Naive thymus-derived CD8-positive, alpha-beta T cell (primary cell): ENCODE measurements around the gene LGALS3. TPM values are rescaled to one million over a fixed set of nuclear protein-coding genes. Genes with fewer than 3 reads are reported as not detected.

Experiments
- ATAC-seq, 2 donors: fragments of 150-1000 bp; cut with Tn5 transposase in 1 of 2; sonication (Bioruptor Pico), chemical (Tn5 transposase) in 1 of 2; 1 replicate in 1 of 2; 2 replicates in 1 of 2; pipeline ENCODE4 v1.10.0; 2021; ENCODE audit warnings: mild to moderate bottlenecking in 2 of 2, moderate library complexity in 2 of 2
- POLR2A ChIA-PET: fragments of 350-600 bp; sonication (Branson Sonifier 250); formaldehyde crosslinking; loops from one replicate; lab custom pipeline; 2021; ENCODE audit warnings: antibody characterized with exemption; lab: Charles Lee
- DNase-seq, 10 donors: peaks; one replicate each; pipeline versions ENCODE4 v3.0.0 to v3.0.0-alpha.2; 2020 to 2022
- H3K27ac Mint-ChIP-seq, 10 donors: one replicate each; pipeline ENCODE4 v1.8.0; 2020 to 2022; ENCODE audit warnings: mild to moderate bottlenecking in 10 of 10, mixed read lengths in 10 of 10, moderate library complexity in 4 of 10, inconsistent platforms in 1 of 10
- H3K27me3 Mint-ChIP-seq, 5 donors: one replicate each; pipeline ENCODE4 v1.8.0; 2021 to 2022; ENCODE audit warnings: mixed read lengths in 5 of 5
- H3K36me3 Mint-ChIP-seq, 3 donors: one replicate each; pipeline ENCODE4 v1.8.0; 2020 to 2022; ENCODE audit warnings: mixed read lengths in 3 of 3, mild to moderate bottlenecking in 2 of 3, inconsistent platforms in 1 of 3
- H3K4me1 Mint-ChIP-seq, 4 donors: one replicate each; pipeline ENCODE4 v1.8.0; 2021 to 2022; ENCODE audit warnings: mixed read lengths in 4 of 4
- H3K4me3 Mint-ChIP-seq, 10 donors: one replicate each; pipeline ENCODE4 v1.8.0; 2020 to 2022; ENCODE audit warnings: mild to moderate bottlenecking in 10 of 10, mixed read lengths in 10 of 10, moderate library complexity in 6 of 10, inconsistent platforms in 1 of 10
- H3K9me3 Mint-ChIP-seq, 9 donors: one replicate each; pipeline ENCODE4 v1.8.0; 2020 to 2022; ENCODE audit warnings: mixed read lengths in 9 of 9, mild to moderate bottlenecking in 3 of 9, inconsistent platforms in 1 of 9, moderate library complexity in 1 of 9
- polyA plus RNA-seq, 3 donors: library from polyadenylated mRNA; unstranded; fragments of 300-500 nt; fragmentation: Illumina TruSeq; gene quantifications; one replicate each; pipeline ENCODE4 v1.2.3, GENCODE V29; 2021
- total RNA-seq, 8 experiments: library from RNA in 2 of 8; stranded (reverse) in 2 of 8; gene quantifications; one replicate each; pipeline ENCODE4 v1.2.3 and lab custom pipeline; 2021 to 2026

LGALS3 gene
- total and polyA plus RNA-seq, 5 experiments from 2014 or later = 0.18 to 7.2 (median 5.8) TPM

- ATAC-seq (no peak), DNase-seq (no peak)
- no peak overlapping the region for H3K4me3 Mint-ChIP-seq
- no peaks in the 10 kb centered on the region for H3K9me3 Mint-ChIP-seq
- no peak overlapping the region for H3K27ac Mint-ChIP-seq
- peaks cover 10 to 34% (median 18%) of the 10 kb centered on the region in 4 donors for H3K4me1 Mint-ChIP-seq
- H3K36me3 Mint-ChIP-seq = no peaks in the 10 kb centered on the region
- peaks cover 11 to 29% (median 17%) of the 10 kb centered on the region in 5 donors for H3K27me3 Mint-ChIP-seq
- POLR2A ChIA-PET = no interaction called here
These were observed 3.0 kb upstream of the LGALS3 start for GRCh38 chr14:55126034-55126433.

GRCh38 chr14:55126932-55127459, 2.1 kb upstream of the LGALS3 start:
- DNase-seq (no peak), ATAC-seq (no peak)
- H3K4me3 Mint-ChIP-seq = peak overlapping the region in 1 of 10 donors; percentile 3
- peak overlapping the region in 1 of 10 donors; percentile 1 for H3K27ac Mint-ChIP-seq
- peaks cover 12 to 38% (median 20%) of the 10 kb centered on the region in 5 donors for H3K27me3 Mint-ChIP-seq
- H3K36me3 Mint-ChIP-seq = no peaks in the 10 kb centered on the region
- H3K4me1 Mint-ChIP-seq = peaks cover 10 to 40% (median 18%) of the 10 kb centered on the region in 4 donors
- POLR2A ChIA-PET = no interaction called here
- no peaks in the 10 kb centered on the region for H3K9me3 Mint-ChIP-seq

- peaks cover 8 to 38% (median 18%) of the 10 kb centered on the region in 4 donors for H3K4me1 Mint-ChIP-seq
- DNase-seq = no peak
- H3K36me3 Mint-ChIP-seq = no peaks in the 10 kb centered on the region
- no peaks in the 10 kb centered on the region for H3K9me3 Mint-ChIP-seq
- POLR2A ChIA-PET = no interaction called here
- H3K4me3 Mint-ChIP-seq = peak overlapping the region in 1 of 10 donors; percentile 10
- H3K27ac Mint-ChIP-seq = no peak overlapping the region
- H3K27me3 Mint-ChIP-seq = peaks cover 12 to 38% (median 20%) of the 10 kb centered on the region in 5 donors
- no peak for ATAC-seq
These were observed 1.5 kb upstream of the LGALS3 start for GRCh38 chr14:55127460-55127951.

GRCh38 chr14:55128386-55129085, 516 bp upstream of the LGALS3 start:
- Mint-ChIP-seq H3K4me3 (peak overlapping the region; percentile 64 to 87 (median 78)), H3K36me3 (no peaks in the 10 kb centered on the region), H3K27me3 (peaks cover 13 to 38% (median 20%) of the 10 kb centered on the region in 5 donors), H3K4me1 (peaks cover 8 to 37% (median 18%) of the 10 kb centered on the region in 4 donors), H3K27ac (peak overlapping the region in 1 of 10 donors; percentile 36), H3K9me3 (no peaks in the 10 kb centered on the region)
- POLR2A ChIA-PET = no interaction called here
- ATAC-seq (no peak), DNase-seq (peak in 1 of 10 donors; percentile 2)

GRCh38 chr14:55129428-55130195, 560 bp downstream of the LGALS3 start:
- peaks cover 14 to 38% (median 19%) of the 10 kb centered on the region in 5 donors for H3K27me3 Mint-ChIP-seq
- peak overlapping the region in 1 of 10 donors; percentile 21 for H3K27ac Mint-ChIP-seq
- DNase-seq (peak in 9 of 10 donors; percentile 8 to 64 (median 26)), ATAC-seq (peak; percentile 76)
- peaks cover 8 to 37% (median 18%) of the 10 kb centered on the region in 4 donors for H3K4me1 Mint-ChIP-seq
- H3K4me3 Mint-ChIP-seq = peak overlapping the region; percentile 49 to 82 (median 73)
- H3K9me3 Mint-ChIP-seq = no peaks in the 10 kb centered on the region
- POLR2A ChIA-PET = no interaction called here
- H3K36me3 Mint-ChIP-seq = no peaks in the 10 kb centered on the region

GRCh38 chr14:55130196-55130550, 1.1 kb downstream of the LGALS3 start:
- Mint-ChIP-seq H3K27ac (peak overlapping the region in 1 of 10 donors; percentile 21), H3K27me3 (peaks cover 14 to 38% (median 19%) of the 10 kb centered on the region in 5 donors)

GRCh38 chr14:55131370-55132137, 2.5 kb downstream of the LGALS3 start:
- H3K36me3 Mint-ChIP-seq = no peaks in the 10 kb centered on the region
- peak overlapping the region in 1 of 10 donors; percentile 23 for H3K27ac Mint-ChIP-seq
- H3K9me3 Mint-ChIP-seq = no peaks in the 10 kb centered on the region
- H3K4me3 Mint-ChIP-seq = peak overlapping the region in 3 of 10 donors; percentile 23 to 45 (median 31)
- peaks cover 5 to 20% (median 11%) of the 10 kb centered on the region in 4 donors for H3K4me1 Mint-ChIP-seq
- no peak for DNase-seq
- POLR2A ChIA-PET = no interaction called here
- ATAC-seq = peak in 1 of 2 donors; percentile 24
- peaks cover 14 to 37% (median 19%) of the 10 kb centered on the region in 5 donors for H3K27me3 Mint-ChIP-seq

More at GRCh38 chr14:55130196-55130550, 1.1 kb downstream of the LGALS3 start:
- Mint-ChIP-seq H3K36me3 (no peaks in the 10 kb centered on the region), H3K9me3 (no peaks in the 10 kb centered on the region), H3K4me1 (peaks cover 8 to 34% (median 16%) of the 10 kb centered on the region in 4 donors), H3K4me3 (peak overlapping the region; percentile 49 to 82 (median 73))
- DNase-seq = no peak
- ATAC-seq = no peak
- POLR2A ChIA-PET = no interaction called here

GRCh38 chr14:55133416-55133815, 4.4 kb downstream of the LGALS3 start:
- POLR2A ChIA-PET = no interaction called here
- H3K9me3 Mint-ChIP-seq = no peaks in the 10 kb centered on the region
- ATAC-seq = no peak
- H3K4me3 Mint-ChIP-seq = no peak overlapping the region
- DNase-seq = no peak
- H3K4me1 Mint-ChIP-seq = peaks cover 3 to 16% (median 9%) of the 10 kb centered on the region in 4 donors
- H3K27me3 Mint-ChIP-seq = peaks cover 10 to 24% (median 13%) of the 10 kb centered on the region in 5 donors
- H3K36me3 Mint-ChIP-seq = no peaks in the 10 kb centered on the region
- no peak overlapping the region for H3K27ac Mint-ChIP-seq

GRCh38 chr14:55136241-55136640, 7.2 kb downstream of the LGALS3 start:
- H3K4me1 Mint-ChIP-seq = peaks cover 0 to 9% (median 0%) of the 10 kb centered on the region in 4 donors
- H3K27me3 Mint-ChIP-seq = peaks cover 2 to 11% (median 5%) of the 10 kb centered on the region in 5 donors
- no peak overlapping the region for H3K27ac Mint-ChIP-seq
- POLR2A ChIA-PET = no interaction called here
- DNase-seq (no peak), ATAC-seq (no peak)
- H3K9me3 Mint-ChIP-seq = no peaks in the 10 kb centered on the region
- no peaks in the 10 kb centered on the region for H3K36me3 Mint-ChIP-seq
- H3K4me3 Mint-ChIP-seq = no peak overlapping the region

- POLR2A ChIA-PET = no interaction called here
- DNase-seq (no peak), ATAC-seq (no peak)
- Mint-ChIP-seq H3K4me1 (peaks cover 0 to under 1% (median 0%) of the 10 kb centered on the region in 4 donors), H3K27ac (no peak overlapping the region), H3K9me3 (no peaks in the 10 kb centered on the region), H3K4me3 (no peak overlapping the region), H3K36me3 (no peaks in the 10 kb centered on the region), H3K27me3 (peaks cover 0 to 8% (median 2%) of the 10 kb centered on the region in 5 donors)
These were observed 8.1 kb downstream of the LGALS3 start for GRCh38 chr14:55136885-55137786.

GRCh38 chr14:55138091-55138490, 9.0 kb downstream of the LGALS3 start:
- ATAC-seq (no peak), DNase-seq (no peak)
- no peak overlapping the region for H3K27ac Mint-ChIP-seq
- POLR2A ChIA-PET = no interaction called here
- no peaks in the 10 kb centered on the region for H3K4me1 Mint-ChIP-seq
- peaks cover 0 to 8% (median 2%) of the 10 kb centered on the region in 5 donors for H3K27me3 Mint-ChIP-seq
- H3K9me3 Mint-ChIP-seq = no peaks in the 10 kb centered on the region
- no peaks in the 10 kb centered on the region for H3K36me3 Mint-ChIP-seq
- H3K4me3 Mint-ChIP-seq = no peak overlapping the region
